ENCODE measurements around the gene RIMS3. TPM values are rescaled to one million over a fixed set of nuclear protein-coding genes. Genes with fewer than 3 reads are reported as not detected.

The RIMS3 gene
- total RNA-seq, 1 experiment from 2014 or later = 4.2 TPM

DNA sequence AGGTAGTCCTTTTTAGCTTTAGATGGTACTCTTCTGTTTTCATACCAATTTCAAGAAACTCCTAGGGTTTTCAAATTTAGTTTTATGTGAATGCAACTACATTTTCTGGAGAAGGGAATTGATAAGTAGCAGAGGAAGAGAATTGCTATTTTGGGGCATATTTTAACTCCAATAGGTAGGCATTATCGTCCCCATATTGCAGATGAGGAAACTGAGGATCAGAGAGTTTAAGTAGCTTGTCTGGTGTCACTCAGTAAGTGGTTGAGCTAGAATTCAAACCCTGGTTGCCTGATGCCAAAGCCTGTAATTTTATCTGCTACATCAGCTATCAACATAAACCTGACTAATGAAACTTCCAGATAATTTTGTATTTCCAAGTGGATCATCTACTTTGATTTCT is 27.9 kb upstream of the RIMS3 start:
- in situ Hi-C loops (cut with HindIII; ENCODE audit: low pct_unique_long_range_greater_than_20kb, low sequenced_read_pairs) = no loop called here
- no peak for DNase-seq (ENCODE audit: low read depth)

- in situ Hi-C loops (cut with HindIII; ENCODE audit: low pct_unique_long_range_greater_than_20kb, low sequenced_read_pairs) = no loop called here
- DNase-seq (ENCODE audit: low read depth) = no peak
Observed at GRCh38 chr1:40692429-40692895, 27.0 kb upstream of the RIMS3 start.

DNA sequence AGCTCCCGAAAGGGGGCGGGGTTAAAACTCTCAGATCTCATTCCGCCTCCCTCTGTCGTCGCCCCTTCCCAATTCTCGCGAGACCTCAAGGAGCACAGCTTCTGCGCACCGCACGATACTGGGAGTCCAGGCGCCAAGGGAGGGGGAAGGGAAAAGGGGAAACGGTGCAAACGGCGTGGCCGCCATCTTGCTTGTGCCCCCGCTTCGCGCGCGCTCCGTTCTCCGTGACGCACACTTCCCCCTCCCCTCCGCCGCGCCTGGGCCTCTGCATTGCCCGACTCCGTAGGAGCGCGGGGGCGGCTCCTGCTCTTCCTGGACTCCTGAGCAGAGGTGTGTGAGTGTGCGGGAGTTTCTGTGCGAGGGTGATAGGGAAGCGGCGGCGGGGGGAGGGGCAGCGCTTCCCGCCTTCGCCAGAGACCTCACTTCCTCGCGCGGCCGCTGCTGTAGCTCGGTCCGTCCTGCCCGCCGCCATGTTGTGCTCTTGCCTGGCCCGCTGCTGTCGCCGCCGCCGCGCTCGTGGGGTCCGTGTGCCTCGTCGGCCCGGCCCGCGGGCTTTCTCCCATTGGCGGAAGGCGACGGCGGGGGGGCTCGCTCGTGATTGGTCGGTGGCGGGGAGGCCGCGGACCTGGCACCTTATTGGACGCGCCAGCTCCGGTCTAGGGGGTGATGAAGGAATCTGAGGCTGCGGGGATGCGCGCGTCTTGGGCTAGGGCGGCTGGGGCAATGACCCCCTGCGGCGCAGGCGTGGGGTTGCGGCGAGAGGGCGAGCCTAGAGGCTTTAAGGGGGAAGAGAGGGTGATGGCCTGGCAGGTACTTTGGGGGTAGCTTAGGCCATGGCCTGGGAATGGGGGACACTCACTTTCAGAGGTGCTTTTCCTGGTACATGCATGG is 26.3 kb upstream of the RIMS3 start, which contains the start of gene NFYC:
NFYC (plus strand) TSS at position 167 of the 891 bp plus-strand sequence. CDS start 47,140 bp downstream, outside the sequence.
- in situ Hi-C loops (cut with HindIII; ENCODE audit: low pct_unique_long_range_greater_than_20kb, low sequenced_read_pairs) = no loop called here
- peak; percentile 95 for DNase-seq (ENCODE audit: low read depth)

GRCh38 chr1:40690771-40691537 is 25.5 kb upstream of the RIMS3 start:
- DNase-seq (ENCODE audit: low read depth) = no peak
- in situ Hi-C loops (cut with HindIII; ENCODE audit: low pct_unique_long_range_greater_than_20kb, low sequenced_read_pairs) = no loop called here

- in situ Hi-C loops (cut with HindIII; ENCODE audit: low pct_unique_long_range_greater_than_20kb, low sequenced_read_pairs) = no loop called here
- no peak for DNase-seq (ENCODE audit: low read depth)
Observed at GRCh38 chr1:40689737-40690136, 24.3 kb upstream of the RIMS3 start.

- in situ Hi-C loops (cut with HindIII; ENCODE audit: low pct_unique_long_range_greater_than_20kb, low sequenced_read_pairs) = no loop called here
- no peak for DNase-seq (ENCODE audit: low read depth)
Observed at GRCh38 chr1:40687661-40688060, 22.2 kb upstream of the RIMS3 start.

- in situ Hi-C loops (cut with HindIII; ENCODE audit: low pct_unique_long_range_greater_than_20kb, low sequenced_read_pairs) = no loop called here
- no peak for DNase-seq (ENCODE audit: low read depth)
Observed at GRCh38 chr1:40687059-40687458, 21.6 kb upstream of the RIMS3 start.

GRCh38 chr1:40684669-40685068 is 19.2 kb upstream of the RIMS3 start:
- in situ Hi-C loops (cut with HindIII; ENCODE audit: low pct_unique_long_range_greater_than_20kb, low sequenced_read_pairs) = no loop called here

GRCh38 chr1:40679165-40679953 is 13.9 kb upstream of the RIMS3 start:
- in situ Hi-C loops (cut with HindIII; ENCODE audit: low pct_unique_long_range_greater_than_20kb, low sequenced_read_pairs) = no loop called here
- no peak for DNase-seq (ENCODE audit: low read depth)

More at GRCh38 chr1:40684669-40685068, 19.2 kb upstream of the RIMS3 start:
- DNase-seq (ENCODE audit: low read depth) = no peak

DNA sequence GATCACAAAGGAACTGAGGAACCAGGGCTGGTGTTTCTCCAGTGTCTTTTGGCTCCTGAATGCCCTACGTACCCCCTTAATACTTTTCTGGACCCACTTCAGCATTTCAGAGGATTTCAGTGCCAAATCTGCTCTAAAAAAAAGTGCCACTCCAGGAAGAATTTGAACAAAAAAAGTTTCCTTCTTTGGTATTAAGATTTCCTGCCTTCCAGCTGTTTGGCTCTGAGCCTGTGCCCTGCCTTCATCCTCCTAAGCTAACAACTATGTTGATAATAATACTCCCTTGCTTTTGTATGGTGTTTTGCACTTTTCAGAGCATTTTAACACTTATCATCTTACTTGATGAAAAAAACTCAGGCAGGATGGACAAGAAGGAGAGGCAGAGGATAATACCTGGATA is 11.0 kb upstream of the RIMS3 start:
- DNase-seq (ENCODE audit: low read depth) = no peak
- in situ Hi-C loops (cut with HindIII; ENCODE audit: low pct_unique_long_range_greater_than_20kb, low sequenced_read_pairs) = no loop called here

GRCh38 chr1:40673452-40673851 is 8.0 kb upstream of the RIMS3 start:
- in situ Hi-C loops (cut with HindIII; ENCODE audit: low pct_unique_long_range_greater_than_20kb, low sequenced_read_pairs) = no loop called here
- DNase-seq (ENCODE audit: low read depth) = no peak

DNA sequence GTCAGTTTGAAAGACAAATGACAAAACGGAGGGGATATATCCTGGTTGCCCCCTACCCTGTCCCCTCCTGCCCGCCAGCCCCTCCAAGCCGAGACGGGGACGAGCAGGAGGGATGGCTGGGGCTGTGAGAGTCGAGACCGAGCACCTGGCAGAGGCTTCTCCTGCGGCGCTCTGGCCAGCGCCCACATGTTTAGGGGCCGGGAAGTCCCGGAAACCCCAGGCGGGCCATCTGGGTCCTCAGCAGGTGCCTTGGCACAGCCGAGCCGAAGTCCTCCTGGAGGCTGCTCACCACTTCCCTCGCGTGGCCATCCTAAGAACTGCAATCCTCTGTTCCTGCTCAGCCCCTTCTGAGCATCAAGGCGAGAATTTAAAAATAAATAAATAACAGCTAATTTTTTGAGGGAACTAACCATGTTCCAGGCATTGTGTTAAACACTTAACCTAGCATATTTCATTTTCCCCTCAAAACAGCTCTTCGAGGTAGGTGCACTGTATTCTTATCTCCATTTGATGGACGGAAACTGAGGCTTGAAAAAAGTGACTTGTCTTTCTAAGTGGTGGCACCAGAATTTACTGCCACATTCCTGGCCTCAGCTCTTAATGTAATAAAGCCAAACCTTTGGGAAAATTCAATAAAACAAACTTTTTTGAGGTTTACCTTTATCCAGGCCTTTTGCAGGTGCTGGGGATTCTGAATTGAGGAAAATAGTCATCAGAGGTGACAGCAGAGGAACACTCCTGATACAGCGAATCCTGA is 3.5 kb upstream of the RIMS3 start:
- in situ Hi-C loops (cut with HindIII; ENCODE audit: low pct_unique_long_range_greater_than_20kb, low sequenced_read_pairs) = no loop called here
- DNase-seq (ENCODE audit: low read depth) = peak; percentile 41

DNA sequence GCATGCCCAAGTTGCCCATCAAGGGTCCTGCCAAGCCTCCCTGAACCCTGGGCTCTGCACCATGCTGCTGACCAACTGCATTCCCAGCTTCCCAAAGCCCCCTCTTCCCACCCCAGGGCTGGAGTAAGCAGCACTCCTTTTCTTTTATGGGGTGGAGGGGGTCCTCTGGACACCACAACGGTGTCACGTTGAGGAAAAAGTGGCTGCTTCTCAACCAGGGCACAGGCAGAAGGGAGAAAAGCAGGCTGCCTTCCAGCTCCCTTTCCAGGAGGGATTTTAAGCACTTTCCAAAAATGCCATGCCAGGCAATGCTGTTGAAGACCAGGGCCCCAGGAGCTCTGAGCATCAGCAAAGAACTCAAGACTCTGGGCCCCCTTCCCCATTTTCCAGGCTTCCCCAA is 691 bp downstream of the RIMS3 start:
- in situ Hi-C loops (cut with HindIII; ENCODE audit: low pct_unique_long_range_greater_than_20kb, low sequenced_read_pairs) = no loop called here
- no peak for DNase-seq (ENCODE audit: low read depth)

- no peak for DNase-seq (ENCODE audit: low read depth)
- in situ Hi-C loops (cut with HindIII; ENCODE audit: low pct_unique_long_range_greater_than_20kb, low sequenced_read_pairs) = no loop called here
Observed at GRCh38 chr1:40664167-40664537, 1.3 kb downstream of the RIMS3 start.

GRCh38 chr1:40663324-40664166 is 1.9 kb downstream of the RIMS3 start:
- in situ Hi-C loops (cut with HindIII; ENCODE audit: low pct_unique_long_range_greater_than_20kb, low sequenced_read_pairs) = no loop called here
- no peak for DNase-seq (ENCODE audit: low read depth)

DNA sequence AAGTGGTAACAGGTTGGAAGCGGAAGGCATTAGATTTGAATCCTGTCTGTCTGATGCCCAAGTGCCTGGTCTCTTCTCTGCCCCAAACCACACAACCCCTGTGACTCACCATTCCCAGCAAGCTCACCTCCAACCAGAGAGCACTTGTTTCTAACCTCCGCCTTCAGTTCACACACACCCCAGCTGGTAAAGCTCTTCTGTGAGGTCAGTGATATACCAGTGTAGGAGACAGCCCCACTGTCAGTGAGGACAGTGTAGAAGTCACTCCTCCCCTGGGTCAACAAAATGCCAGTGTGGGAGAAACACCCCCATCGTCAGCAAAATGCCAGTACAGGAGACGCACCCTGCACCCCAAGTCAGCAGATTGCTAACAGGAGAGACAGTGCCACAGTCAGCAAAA is 2.6 kb downstream of the RIMS3 start:
- no peak for DNase-seq (ENCODE audit: low read depth)
- in situ Hi-C loops (cut with HindIII; ENCODE audit: low pct_unique_long_range_greater_than_20kb, low sequenced_read_pairs) = no loop called here

- no peak for DNase-seq (ENCODE audit: low read depth)
- in situ Hi-C loops (cut with HindIII; ENCODE audit: low pct_unique_long_range_greater_than_20kb, low sequenced_read_pairs) = no loop called here
Observed at GRCh38 chr1:40662151-40662550, 3.3 kb downstream of the RIMS3 start.

Data from Caki2 (cell line).